Keratinocyte (primary cell): ENCODE measurements around the gene IER5. TPM values are rescaled to one million over a fixed set of nuclear protein-coding genes. Genes with fewer than 3 reads are reported as not detected.

ENCODE experiments used
- DNase-seq: peaks from one replicate; pipeline ENCODE4 v3.0.0-alpha.2; 2011; ENCODE audit warnings: low read depth, missing footprints, low spot score
- FAIRE-seq: peaks from 2 replicates; lab custom pipeline; 2011; peaks lifted over from hg19 to GRCh38; lab: Jason Lieb, UNC
- H2AFZ ChIP-seq: 2 replicates; pipeline ENCODE4 v1.6.0; 2012; ENCODE audit warnings: low read length, control low read depth, inconsistent platforms; ENCODE audit not compliant: control insufficient read depth
- H3K27ac ChIP-seq: 2 replicates; pipeline ENCODE4 v1.5.1; 2011; ENCODE audit warnings: low read length; ENCODE audit not compliant: control insufficient read depth, insufficient read depth
- H3K27me3 ChIP-seq: 3 replicates; pipeline ENCODE4 v1.6.0; 2011; ENCODE audit warnings: low read length; ENCODE audit not compliant: control insufficient read depth, insufficient read depth; ENCODE audit errors: extremely low read depth
- H3K36me3 ChIP-seq, 2 experiments: 2 replicates in 1 of 2; 3 replicates in 1 of 2; pipeline ENCODE4 v1.5.1; 2011; ENCODE audit warnings: low read length in 2 of 2, mild to moderate bottlenecking in 1 of 2; ENCODE audit not compliant: control insufficient read depth in 2 of 2, insufficient read depth in 2 of 2; ENCODE audit errors: extremely low read depth in 1 of 2
- H3K4me1 ChIP-seq: 3 replicates; pipeline ENCODE4 v1.5.1; 2011; ENCODE audit warnings: low read length; ENCODE audit not compliant: control insufficient read depth, insufficient read depth; ENCODE audit errors: extremely low read depth
- H3K4me2 ChIP-seq: 3 replicates; pipeline ENCODE4 v1.6.0; 2011; ENCODE audit warnings: low read depth, low read length; ENCODE audit not compliant: control insufficient read depth, insufficient read depth; ENCODE audit errors: extremely low read depth
- H3K4me3 ChIP-seq, 3 experiments: fragments of 200-600 bp in 1 of 3; sonication (generic) in 1 of 3; 2 replicates in 2 of 3; 3 replicates in 1 of 3; pipeline ENCODE4 v1.5.1; 2011 to 2016; ENCODE audit warnings: low read length in 3 of 3, mild to moderate bottlenecking in 3 of 3, control low read depth in 2 of 3, inconsistent platforms in 1 of 3, low read depth in 1 of 3, mixed read lengths in 1 of 3, mixed run types in 1 of 3, moderate library complexity in 1 of 3; ENCODE audit not compliant: control insufficient read depth in 2 of 3, insufficient read depth in 2 of 3; ENCODE audit errors: extremely low read depth in 1 of 3
- H3K79me2 ChIP-seq: 2 replicates; pipeline ENCODE4 v1.6.0; 2012; ENCODE audit warnings: low read length; ENCODE audit not compliant: control insufficient read depth, insufficient read depth
- H3K9ac ChIP-seq: 3 replicates; pipeline ENCODE4 v1.6.0; 2011; ENCODE audit warnings: low read length; ENCODE audit not compliant: control insufficient read depth, insufficient read depth; ENCODE audit errors: extremely low read depth
- H3K9me1 ChIP-seq: 3 replicates; pipeline ENCODE4 v1.6.0; 2011; ENCODE audit warnings: low read length; ENCODE audit not compliant: control insufficient read depth, insufficient read depth; ENCODE audit errors: extremely low read depth
- H3K9me3 ChIP-seq: 2 replicates; pipeline ENCODE4 v1.5.1; 2012; ENCODE audit warnings: low read depth, low read length; ENCODE audit not compliant: control insufficient read depth
- H4K20me1 ChIP-seq: 3 replicates; pipeline ENCODE4 v1.6.0; 2011; ENCODE audit warnings: low read length; ENCODE audit not compliant: control insufficient read depth, insufficient read depth; ENCODE audit errors: extremely low read depth
- CTCF ChIP-seq, 3 experiments: IDR thresholded peaks in 1 of 3; conservative IDR thresholded peaks in 1 of 3; optimal IDR thresholded peaks in 1 of 3; 2 replicates in 2 of 3; 3 replicates in 1 of 3; pipeline versions ENCODE3 to v1.5.1; 2011; ENCODE audit warnings: low read length in 3 of 3, mild to moderate bottlenecking in 3 of 3, moderate library complexity in 2 of 3, control low read depth in 1 of 3, inconsistent platforms in 1 of 3; ENCODE audit not compliant: insufficient read depth in 2 of 3; ENCODE audit errors: extremely low read depth in 1 of 3
- EZH2 ChIP-seq: IDR thresholded peaks from one replicate; pipeline ENCODE4 v1.6.1; 2012; ENCODE audit warnings: inconsistent platforms, mild to moderate bottlenecking, low read length, moderate library complexity
- dilution Hi-C: fragments of 300-500 bp; cut with MboI; formaldehyde crosslinking; loops from one replicate; pipeline ENCODE4 v1.7.0; 2020; ENCODE audit warnings: low sequenced_read_pairs; ENCODE audit not compliant: extremely low pct_ligation_motif_present
- polyA plus RNA-seq, 5 experiments: library from polyadenylated mRNA; depleted of rRNA in 3 of 5; stranded (reverse) in 3 of 5; stranded (forward) in 1 of 5; unstranded in 1 of 5; fragments of >200 nt; gene quantifications; 1 replicate in 1 of 5; 2 replicates in 3 of 5; 3 replicates in 1 of 5; pipeline versions ENCODE4 v1.2.1 to v1.2.3, GENCODE V29; 2011 to 2012; ENCODE audit warnings: missing spikeins in 2 of 5, low read depth in 1 of 5, low replicate concordance in 1 of 5

Gene IER5
- polyA plus RNA-seq, 1 donor (not counting 4 experiments of a cell fraction or from before 2014, with no cell fraction given), result 22.5 TPM

- dilution Hi-C loops, result loop anchor here (5.0 kb wide), 1 partner anchor 75 kb away; no protein-coding TSS in a partner anchor
- peak overlapping the region; percentile 98 for H3K4me2 ChIP-seq
- FAIRE-seq, result no peak
These were observed 3.6 kb downstream of the IER5 start for GRCh38 chr1:181092056-181092455.

GRCh38 chr1:181092883-181093458 is 4.5 kb downstream of the IER5 start:
- TF ChIP-seq EZH2 (no peak), CTCF (optimal IDR thresholded peaks at IDR 0.05 in 1 of 3, IDR thresholded peaks at IDR 0.05 in 1 of 3, conservative IDR thresholded peaks at IDR 0.05 in 1 of 3; ENCODE audit: extremely low read depth in 1 of 3, insufficient read depth in 2 of 3, low read length in 3 of 3) (no peak)
- Histone ChIP-seq H3K36me3 (peaks cover 11 to 15% of the 10 kb centered on the region in 2 experiments), H4K20me1 (peaks cover 25% of the 10 kb centered on the region), H3K9me1 (peaks cover 2% of the 10 kb centered on the region), H3K27ac (no peak overlapping the region), H2AFZ (no peak overlapping the region), H3K27me3 (no peaks in the 10 kb centered on the region), H3K9me3 (no peaks in the 10 kb centered on the region), H3K4me1 (peaks cover 22% of the 10 kb centered on the region), H3K9ac (no peak overlapping the region), H3K4me3 (no peak overlapping the region), H3K4me2 (peak overlapping the region; percentile 98), H3K79me2 (peaks cover 50% of the 10 kb centered on the region)
- dilution Hi-C loops, result loop anchor here (5.0 kb wide), 1 partner anchor 74 kb away; no protein-coding TSS in a partner anchor
- FAIRE-seq (no peak), DNase-seq (no peak)

More at GRCh38 chr1:181092056-181092455, 3.6 kb downstream of the IER5 start:
- Histone ChIP-seq H3K79me2 (peaks cover 50% of the 10 kb centered on the region), H3K27me3 (no peaks in the 10 kb centered on the region), H3K27ac (no peak overlapping the region), H3K36me3 (peaks cover 11 to 15% of the 10 kb centered on the region in 2 experiments), H4K20me1 (peaks cover 25% of the 10 kb centered on the region), H3K4me3 (peak overlapping the region; percentile 81 to 96 (median 89)), H3K9me1 (peaks cover 4% of the 10 kb centered on the region), H3K9ac (peak overlapping the region; percentile 97), H2AFZ (no peak overlapping the region), H3K4me1 (peaks cover 31% of the 10 kb centered on the region), H3K9me3 (no peaks in the 10 kb centered on the region)
- TF ChIP-seq CTCF (optimal IDR thresholded peaks at IDR 0.05 in 1 of 3, IDR thresholded peaks at IDR 0.05 in 1 of 3, conservative IDR thresholded peaks at IDR 0.05 in 1 of 3; ENCODE audit: extremely low read depth in 1 of 3, insufficient read depth in 2 of 3, low read length in 3 of 3), result no peak
- TF ChIP-seq EZH2, result no peak
- no peak for DNase-seq
